Measurements from ENCODE around the gene RBCK1.
"Not testable (repeated sequence)": the region's sequence is repeated elsewhere in the genome, so short reads cannot be mapped to it uniquely, and the experiment has no call there.

RBCK1 gene

DNA sequence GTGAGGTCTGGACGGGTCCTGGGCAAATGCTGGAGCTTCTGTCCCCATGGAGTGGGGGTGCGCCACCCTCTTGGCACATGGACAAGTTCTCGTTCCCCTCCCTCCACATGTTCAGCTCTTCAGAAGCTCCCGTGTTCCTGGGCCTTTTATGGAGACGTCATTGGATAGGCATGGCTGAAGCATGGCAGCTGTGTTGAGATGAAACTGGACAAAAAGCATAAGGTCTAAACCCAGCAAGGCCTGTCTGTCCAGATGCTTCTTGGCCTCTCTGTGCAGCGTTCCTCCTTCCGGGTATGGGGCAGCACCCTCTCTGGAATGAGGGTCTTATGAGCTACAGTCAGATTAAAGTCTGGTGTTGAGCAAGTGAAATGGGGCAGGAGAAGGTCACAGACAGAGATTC is 27.5 kb downstream of the RBCK1 start:
- DNase-seq (ENCODE audit: low read depth, low spot score): no peak

GRCh38 chr20:436476-436875 is 28.4 kb downstream of the RBCK1 start:
- DNase-seq (ENCODE audit: low read depth, low spot score): no peak

DNA sequence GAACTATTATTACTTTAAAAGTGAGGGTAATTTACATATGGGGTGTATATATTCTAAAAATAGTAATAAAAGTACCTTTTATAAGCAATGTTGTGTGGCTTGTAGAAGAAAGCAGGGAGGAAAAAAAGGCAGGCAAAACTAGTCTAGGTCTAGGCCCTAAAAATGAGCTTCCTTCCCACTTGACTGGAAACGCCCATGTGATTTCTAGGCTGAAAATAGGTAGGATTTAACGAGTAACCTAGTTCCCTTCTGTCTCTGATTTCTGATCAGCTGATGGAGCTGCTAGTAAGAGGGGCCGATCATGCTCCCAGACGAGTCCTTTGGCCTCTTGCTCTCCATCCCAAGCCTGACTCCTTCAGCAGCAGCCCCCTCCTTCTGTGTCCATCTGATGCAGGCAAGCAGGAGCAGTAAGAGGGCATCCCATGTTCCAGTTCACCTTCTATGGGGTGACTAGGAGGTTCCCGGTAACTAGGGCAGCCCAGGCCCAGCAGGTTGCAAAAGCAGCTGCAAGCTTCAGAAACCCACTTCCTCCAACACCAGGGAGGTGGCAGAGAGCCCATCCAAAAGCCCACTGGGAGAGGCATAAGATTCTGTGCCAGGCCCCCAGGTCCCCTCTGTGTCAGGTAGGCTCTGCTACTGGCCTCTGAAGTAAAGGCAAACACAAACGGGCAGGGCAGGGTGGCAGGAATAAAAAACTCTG is 29.8 kb downstream of the RBCK1 start:
- DNase-seq (ENCODE audit: low read depth, low spot score): no peak

GRCh38 chr20:438571-439469 is 30.7 kb downstream of the RBCK1 start:
- DNase-seq (ENCODE audit: low read depth, low spot score): no peak

GRCh38 chr20:440148-440547 is 32.0 kb downstream of the RBCK1 start:
- DNase-seq (ENCODE audit: low read depth, low spot score): no peak

GRCh38 chr20:440636-441035 is 32.5 kb downstream of the RBCK1 start:
- DNase-seq (ENCODE audit: low read depth, low spot score): no peak

DNA sequence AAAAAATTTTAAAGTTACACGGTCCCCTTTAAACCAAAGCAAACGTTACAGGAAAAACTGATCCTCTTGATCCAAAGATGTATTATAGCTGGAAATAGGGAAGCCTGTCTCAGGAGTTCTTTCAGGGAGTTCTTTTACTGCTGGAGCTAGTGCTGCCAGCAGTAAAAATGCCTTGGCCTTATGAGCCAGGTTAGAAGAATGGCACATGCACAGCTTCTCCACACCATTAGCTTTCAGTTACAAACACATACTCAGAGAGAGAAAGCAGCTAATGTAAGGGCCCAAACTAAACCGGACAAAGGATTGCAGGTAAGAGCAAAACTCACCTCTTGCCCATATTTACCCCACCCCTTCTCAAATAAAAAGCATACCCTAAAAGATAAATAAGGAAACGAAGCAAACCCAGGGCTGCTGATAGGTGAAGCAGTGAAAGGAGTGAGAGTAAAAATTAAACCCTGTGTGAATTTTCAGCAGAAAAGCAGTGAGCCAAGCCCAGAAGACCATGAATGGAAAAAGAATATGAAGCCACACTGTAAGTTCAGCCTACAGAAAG is 35.2 kb downstream of the RBCK1 start:
- no peak for DNase-seq (ENCODE audit: low read depth, low spot score)

DNA sequence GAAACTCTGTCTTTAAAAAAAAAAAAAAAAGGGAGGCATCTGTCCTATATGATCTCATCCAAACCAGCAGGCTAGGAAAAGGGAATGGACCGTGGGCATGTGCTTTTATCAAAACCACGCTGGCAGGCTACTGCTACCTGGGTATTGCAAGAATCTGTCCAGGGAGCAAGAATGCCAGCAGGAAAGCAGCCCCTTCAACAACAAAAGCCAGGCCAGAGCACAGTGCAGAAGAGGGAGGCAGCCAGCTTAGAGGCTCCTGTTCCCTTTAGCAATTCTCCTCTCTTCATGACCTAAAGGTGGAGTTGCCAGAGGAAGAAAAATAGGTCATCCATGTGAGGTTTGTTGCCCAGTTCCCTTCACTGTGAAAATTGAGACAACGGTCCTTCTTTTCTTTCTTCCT is 36.0 kb downstream of the RBCK1 start:
- no peak for DNase-seq (ENCODE audit: low read depth, low spot score)

DNA sequence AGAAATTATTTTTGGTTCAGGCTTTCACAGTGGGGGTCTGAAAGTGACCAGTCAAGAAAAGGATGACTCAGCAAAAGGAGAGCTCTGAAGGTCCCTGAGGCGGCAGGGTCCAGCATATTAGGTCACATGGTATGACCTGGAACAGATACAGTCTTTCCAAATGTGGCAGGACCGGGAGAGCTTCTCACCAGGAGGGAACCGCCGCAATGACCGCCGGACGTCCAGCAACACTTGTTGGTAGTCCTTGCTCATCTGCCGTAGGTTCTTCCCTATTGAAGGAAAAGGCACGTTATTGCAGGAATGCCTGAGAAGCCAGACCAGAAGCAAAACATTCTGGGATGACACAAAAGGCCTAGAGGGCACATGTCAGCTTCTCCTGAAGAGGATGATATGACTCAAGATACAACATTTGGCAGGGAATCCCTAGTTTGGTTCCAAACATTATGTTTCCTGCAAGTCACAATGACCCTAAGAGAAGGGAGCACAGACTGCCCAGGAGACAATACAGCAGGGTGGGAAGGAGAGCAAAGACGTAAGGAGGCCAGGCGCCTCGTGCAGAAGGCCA is 36.8 kb downstream of the RBCK1 start:
- DNase-seq (ENCODE audit: low read depth, low spot score): peak; percentile 75

- DNase-seq (ENCODE audit: low read depth, low spot score): no peak
These were observed 37.6 kb downstream of the RBCK1 start for GRCh38 chr20:445514-446336.

GRCh38 chr20:452021-452420 is 43.9 kb downstream of the RBCK1 start:
- not testable (repeated sequence) for DNase-seq (ENCODE audit: low read depth, low spot score)

GRCh38 chr20:454951-455350 is 46.9 kb downstream of the RBCK1 start:
- DNase-seq (ENCODE audit: low read depth, low spot score): no peak

- no peak for DNase-seq (ENCODE audit: low read depth, low spot score)
These were observed 50.7 kb downstream of the RBCK1 start for GRCh38 chr20:458776-459175.

DNA sequence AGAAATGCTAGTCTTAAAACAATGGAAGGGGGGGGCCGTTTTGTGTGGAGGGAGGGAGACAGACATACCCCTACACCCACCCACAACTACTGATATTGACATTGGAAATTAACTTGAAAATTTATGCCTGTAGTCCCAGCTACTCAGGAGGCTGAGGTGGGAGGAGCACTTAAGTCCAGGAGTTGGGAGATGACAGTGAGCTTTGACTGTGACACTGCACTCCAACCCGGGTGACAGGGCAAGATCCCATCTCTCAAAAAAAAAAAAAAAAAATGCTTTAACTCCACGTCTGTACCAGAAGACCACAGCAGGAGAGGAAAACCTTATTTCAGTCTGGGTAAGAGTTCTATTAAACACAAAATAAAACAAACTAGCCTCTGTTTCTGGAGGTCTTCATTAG is 52.1 kb downstream of the RBCK1 start:
- DNase-seq (ENCODE audit: low read depth, low spot score): no peak

DNA sequence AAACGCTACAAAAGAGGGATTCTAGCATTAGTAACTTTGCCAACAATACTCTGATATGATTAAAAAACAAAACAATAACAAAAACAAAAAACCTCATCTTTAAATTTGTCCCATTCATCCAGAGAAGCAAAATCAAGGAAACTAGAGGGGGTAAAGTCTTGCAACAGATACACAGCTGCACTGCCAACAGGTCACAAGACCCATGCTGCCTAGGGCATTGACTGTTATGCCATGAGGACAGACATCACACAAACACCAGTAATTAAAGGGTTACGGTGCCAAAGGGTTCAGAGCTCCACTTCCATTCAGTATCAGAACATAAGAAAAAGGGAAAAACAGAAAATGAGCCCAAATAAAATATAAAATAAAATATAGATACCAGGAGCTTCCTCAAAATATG is 52.6 kb downstream of the RBCK1 start:
- DNase-seq (ENCODE audit: low read depth, low spot score): no peak

- peak; percentile 53 for DNase-seq (ENCODE audit: low read depth, low spot score)
These were observed 53.4 kb downstream of the RBCK1 start for GRCh38 chr20:461254-462198.

GRCh38 chr20:462199-462991 is 54.3 kb downstream of the RBCK1 start, which contains the start of gene TBC1D20:
TSS of gene TBC1D20 (minus strand) at chr20:462533. CDS start at chr20:462405, 128 bp downstream.
- peak; percentile 81 for DNase-seq (ENCODE audit: low read depth, low spot score)

GRCh38 chr20:467755-468154 is 59.7 kb downstream of the RBCK1 start:
- no peak for DNase-seq (ENCODE audit: low read depth, low spot score)

DNA sequence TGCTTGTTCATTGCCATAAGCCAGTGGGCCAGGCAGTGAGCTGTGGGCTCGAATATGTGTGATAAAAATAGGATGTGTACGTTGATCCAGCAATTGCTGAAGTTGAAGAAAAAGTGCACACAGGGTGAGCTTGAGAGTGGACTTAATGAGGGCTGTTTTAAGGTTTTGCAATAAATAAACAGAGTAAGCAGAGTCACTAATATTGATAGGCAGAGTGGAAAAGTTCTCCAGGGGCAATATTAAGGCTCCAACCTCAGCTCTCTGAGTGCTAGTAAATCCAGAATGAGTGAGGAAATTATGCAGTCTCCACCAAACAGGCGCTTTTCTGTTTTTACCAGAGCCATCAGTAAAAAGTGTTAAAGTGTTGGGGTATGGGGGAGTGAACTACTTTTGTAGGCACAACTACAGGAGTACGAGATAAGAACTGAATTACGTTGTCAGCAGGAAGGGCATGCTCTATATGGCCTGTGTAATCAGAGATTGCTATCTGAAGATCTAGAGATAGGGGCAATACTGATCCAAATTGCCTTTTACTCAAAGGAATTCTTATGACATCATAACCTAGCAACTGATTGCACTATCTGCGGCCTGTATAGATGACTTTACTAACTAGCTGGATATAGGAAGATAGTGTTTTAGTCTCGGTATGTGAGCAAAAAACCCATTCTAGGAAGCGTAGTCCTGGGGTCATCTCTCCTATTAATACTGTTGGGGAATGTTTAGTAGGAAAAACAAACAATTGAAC is 61.8 kb downstream of the RBCK1 start:
- no peak for DNase-seq (ENCODE audit: low read depth, low spot score)
